Natural killer cell (primary cell): ENCODE data around the gene ACO2. TPM values are rescaled to one million over a fixed set of nuclear protein-coding genes. Genes with fewer than 3 reads are reported as not detected.
A peak's percentile ranks its signal among the peaks of the same experiment; 100 is the strongest.

Experiments
- ATAC-seq, 3 donors: fragments of 150-1000 bp in 2 of 3; fragments of 200-7000 bp in 1 of 3; cut with Tn5 transposase; 1 replicate in 1 of 3; 2 replicates in 2 of 3; pipeline ENCODE4 v1.10.0; 2021; ENCODE audit warnings: mild to moderate bottlenecking in 2 of 3, moderate library complexity in 2 of 3
- DNase-seq, 2 donors: peaks; one replicate each; pipeline versions ENCODE4 v3.0.0 to v3.0.0-alpha.2; 2013 to 2021; ENCODE audit warnings: mixed read lengths in 1 of 2
- H3K27ac ChIP-seq: one replicate; pipeline ENCODE4 v1.5.1; 2013; ENCODE audit warnings: mild to moderate bottlenecking, low read length
- H3K27me3 ChIP-seq: one replicate; pipeline ENCODE4 v1.6.1; 2013; ENCODE audit warnings: low read length; ENCODE audit not compliant: control insufficient read depth, insufficient read depth
- H3K36me3 ChIP-seq: one replicate; pipeline ENCODE4 v1.6.1; 2013; ENCODE audit warnings: low read length; ENCODE audit not compliant: control insufficient read depth, insufficient read depth
- H3K4me1 ChIP-seq: one replicate; pipeline ENCODE4 v1.6.1; 2013; ENCODE audit warnings: low read length; ENCODE audit not compliant: control insufficient read depth, insufficient read depth
- H3K4me3 ChIP-seq: one replicate; pipeline ENCODE4 v1.5.1; 2013; ENCODE audit warnings: low read length
- H3K9me3 ChIP-seq: one replicate; pipeline ENCODE4 v1.6.1; 2013; ENCODE audit warnings: low read length; ENCODE audit not compliant: control insufficient read depth, insufficient read depth
- H3K27ac Mint-ChIP-seq, 2 donors: one replicate each; pipeline ENCODE4 v1.8.0; 2022; ENCODE audit warnings: mild to moderate bottlenecking in 2 of 2, mixed read lengths in 2 of 2, moderate library complexity in 1 of 2
- H3K27me3 Mint-ChIP-seq, 2 donors: one replicate each; pipeline ENCODE4 v1.8.0; 2022; ENCODE audit warnings: low read depth in 2 of 2, mixed read lengths in 2 of 2
- H3K36me3 Mint-ChIP-seq: one replicate; pipeline ENCODE4 v1.8.0; 2022; ENCODE audit warnings: mixed read lengths
- H3K4me1 Mint-ChIP-seq, 2 donors: one replicate each; pipeline ENCODE4 v1.8.0; 2022; ENCODE audit warnings: mixed read lengths in 2 of 2
- H3K4me3 Mint-ChIP-seq: one replicate; pipeline ENCODE4 v1.8.0; 2022; ENCODE audit warnings: mild to moderate bottlenecking, moderate library complexity, mixed read lengths
- H3K9me3 Mint-ChIP-seq, 2 donors: one replicate each; pipeline ENCODE4 v1.8.0; 2022; ENCODE audit warnings: mixed read lengths in 2 of 2
- CTCF ChIP-seq: fragments of 200-600 bp; IDR thresholded peaks from one replicate; pipeline ENCODE4 v1.8.0; 2022; ENCODE audit warnings: antibody characterized with exemption
- WGBS: methylation state at CpG from one replicate; pipeline ENCODE4 v1.1.7; 2013; ENCODE audit warnings: missing lambda C conversion rate; ENCODE audit not compliant: insufficient coverage; 5-methylcytosine and 5-hydroxymethylcytosine counted together
- intact Hi-C: fragments of 100-400 bp; cut with micrococcal nuclease; formaldehyde crosslinking; loops from one replicate; pipeline ENCODE4 v1.14.2; 2022
- total RNA-seq, 4 donors: library from RNA; stranded (reverse); fragments of 120-200 nt in 1 of 4; gene quantifications; one replicate each; pipeline versions ENCODE4 v1.2.3 to v1.2.4, GENCODE V29; 2013 to 2022

The ACO2 gene
- total RNA-seq, 3 donors from 2014 or later (not counting 1 experiment from before 2014, with no cell fraction given) = 77.9 to 99.8 (median 89.5) TPM

GRCh38 chr22:41539146-41540005 is 70.5 kb downstream of the ACO2 start:
- intact Hi-C loops = no loop called here
- no peak overlapping the region for H3K27ac Mint-ChIP-seq
- H3K4me3 Mint-ChIP-seq = no peak overlapping the region
- no peak overlapping the region for H3K27ac ChIP-seq
- H3K36me3 Mint-ChIP-seq = no peaks in the 10 kb centered on the region
- peaks cover 17 to 27% of the 10 kb centered on the region in 2 donors for H3K4me1 Mint-ChIP-seq
- ATAC-seq = no peak
- WGBS = 90% methylated on average over 13 of the region's 13 CpGs
- no peak for TF ChIP-seq CTCF
- H3K9me3 Mint-ChIP-seq = no peaks in the 10 kb centered on the region
- no peaks in the 10 kb centered on the region for H3K27me3 ChIP-seq
- no peaks in the 10 kb centered on the region for H3K9me3 ChIP-seq
- peaks cover 6% of the 10 kb centered on the region for H3K36me3 ChIP-seq
- no peak overlapping the region for H3K4me3 ChIP-seq
- H3K4me1 ChIP-seq = peaks cover 15% of the 10 kb centered on the region
- no peak for DNase-seq
- H3K27me3 Mint-ChIP-seq = no peaks in the 10 kb centered on the region

- no peak for DNase-seq
- Histone ChIP-seq H3K27ac (no peak overlapping the region), H3K4me3 (no peak overlapping the region), H3K36me3 (peaks cover 6% of the 10 kb centered on the region), H3K4me1 (peaks cover 20% of the 10 kb centered on the region), H3K9me3 (no peaks in the 10 kb centered on the region), H3K27me3 (no peaks in the 10 kb centered on the region)
- Mint-ChIP-seq H3K9me3 (no peaks in the 10 kb centered on the region), H3K4me3 (no peak overlapping the region), H3K36me3 (no peaks in the 10 kb centered on the region), H3K27me3 (no peaks in the 10 kb centered on the region), H3K27ac (no peak overlapping the region), H3K4me1 (peaks cover 23 to 33% of the 10 kb centered on the region in 2 donors)
- no peak for TF ChIP-seq CTCF
- ATAC-seq = no peak
- WGBS = 96% methylated on average over 3 of the region's 3 CpGs
- intact Hi-C loops = no loop called here
These were observed 71.0 kb downstream of the ACO2 start for GRCh38 chr22:41540006-41540315.

GRCh38 chr22:41540365-41540764 is 71.4 kb downstream of the ACO2 start:
- ATAC-seq = no peak
- H3K27ac Mint-ChIP-seq = no peak overlapping the region
- Histone ChIP-seq H3K4me1 (peaks cover 22% of the 10 kb centered on the region), H3K36me3 (peaks cover 6% of the 10 kb centered on the region), H3K27me3 (no peaks in the 10 kb centered on the region), H3K27ac (no peak overlapping the region), H3K4me3 (no peak overlapping the region), H3K9me3 (no peaks in the 10 kb centered on the region)
- peaks cover 26 to 36% of the 10 kb centered on the region in 2 donors for H3K4me1 Mint-ChIP-seq
- no peak overlapping the region for H3K4me3 Mint-ChIP-seq
- DNase-seq = no peak
- no peaks in the 10 kb centered on the region for H3K27me3 Mint-ChIP-seq
- WGBS = 98% methylated on average over 6 of the region's 7 CpGs
- intact Hi-C loops = no loop called here
- TF ChIP-seq CTCF = no peak
- no peaks in the 10 kb centered on the region for H3K36me3 Mint-ChIP-seq
- no peaks in the 10 kb centered on the region for H3K9me3 Mint-ChIP-seq

GRCh38 chr22:41541484-41541883 is 72.6 kb downstream of the ACO2 start:
- no peaks in the 10 kb centered on the region for H3K27me3 ChIP-seq
- no peak overlapping the region for H3K4me3 ChIP-seq
- DNase-seq (no peak), ATAC-seq (no peak)
- H3K4me1 ChIP-seq = peaks cover 22% of the 10 kb centered on the region
- H3K9me3 ChIP-seq = no peaks in the 10 kb centered on the region
- H3K36me3 Mint-ChIP-seq = no peaks in the 10 kb centered on the region
- no peak overlapping the region for H3K27ac ChIP-seq
- no peaks in the 10 kb centered on the region for H3K9me3 Mint-ChIP-seq
- no peaks in the 10 kb centered on the region for H3K27me3 Mint-ChIP-seq
- peaks cover 26 to 36% of the 10 kb centered on the region in 2 donors for H3K4me1 Mint-ChIP-seq
- no peak overlapping the region for H3K27ac Mint-ChIP-seq
- peaks cover 6% of the 10 kb centered on the region for H3K36me3 ChIP-seq
- 84% methylated on average over 3 of the region's 3 CpGs for WGBS
- TF ChIP-seq CTCF = no peak
- intact Hi-C loops = no loop called here
- H3K4me3 Mint-ChIP-seq = peak overlapping the region; percentile 3
